ENCODE measurements around the gene CATSPER1.
A peak's percentile ranks its signal among the peaks of the same experiment; 100 is the strongest.

The CATSPER1 gene

GRCh38 chr11:66020618-66021357 lies 5.5 kb downstream of the CATSPER1 start:
- H3K9me3 ChIP-seq (ENCODE audit: control insufficient read depth in 1 of 2, low read length in 2 of 2), result no peaks in the 10 kb centered on the region
- H3K27me3 ChIP-seq (ENCODE audit: control insufficient read depth in 1 of 2, insufficient read depth in 2 of 2, low read length in 2 of 2), result peaks cover 0 to 4% of the 10 kb centered on the region in 2 donors
- H3K4me1 ChIP-seq (ENCODE audit: control insufficient read depth in 1 of 2, insufficient read depth in 2 of 2, low read length in 2 of 2), result peaks cover 0 to 7% of the 10 kb centered on the region in 2 donors
- H3K9ac ChIP-seq (ENCODE audit: low read depth in 1 of 2, low read length in 2 of 2), result no peak overlapping the region
- H3K36me3 ChIP-seq (ENCODE audit: control insufficient read depth in 1 of 2, insufficient read depth in 2 of 2, low read length in 2 of 2), result no peaks in the 10 kb centered on the region
- no peak overlapping the region for H3K27ac ChIP-seq (ENCODE audit: low read depth, low read length)
- H3K4me3 ChIP-seq (ENCODE audit: low read depth in 1 of 2, low read length in 2 of 2), result no peak overlapping the region

GRCh38 chr11:66020212-66020611 lies 6.1 kb downstream of the CATSPER1 start:
- peaks cover 0 to 7% of the 10 kb centered on the region in 2 donors for H3K4me1 ChIP-seq (ENCODE audit: control insufficient read depth in 1 of 2, insufficient read depth in 2 of 2, low read length in 2 of 2)
- H3K9ac ChIP-seq (ENCODE audit: low read depth in 1 of 2, low read length in 2 of 2), result no peak overlapping the region
- H3K9me3 ChIP-seq (ENCODE audit: control insufficient read depth in 1 of 2, low read length in 2 of 2), result no peaks in the 10 kb centered on the region
- no peaks in the 10 kb centered on the region for H3K36me3 ChIP-seq (ENCODE audit: control insufficient read depth in 1 of 2, insufficient read depth in 2 of 2, low read length in 2 of 2)
- no peak overlapping the region for H3K4me3 ChIP-seq (ENCODE audit: low read depth in 1 of 2, low read length in 2 of 2)
- no peak overlapping the region for H3K27ac ChIP-seq (ENCODE audit: low read depth, low read length)
- H3K27me3 ChIP-seq (ENCODE audit: control insufficient read depth in 1 of 2, insufficient read depth in 2 of 2, low read length in 2 of 2), result peaks cover 0 to 4% of the 10 kb centered on the region in 2 donors

- no peaks in the 10 kb centered on the region for H3K9me3 ChIP-seq (ENCODE audit: control insufficient read depth in 1 of 2, low read length in 2 of 2)
- H3K4me3 ChIP-seq (ENCODE audit: low read depth in 1 of 2, low read length in 2 of 2), result no peak overlapping the region
- H3K36me3 ChIP-seq (ENCODE audit: control insufficient read depth in 1 of 2, insufficient read depth in 2 of 2, low read length in 2 of 2), result no peaks in the 10 kb centered on the region
- no peak overlapping the region for H3K9ac ChIP-seq (ENCODE audit: low read depth in 1 of 2, low read length in 2 of 2)
- peaks cover 14% of the 10 kb centered on the region in 2 donors for H3K27me3 ChIP-seq (ENCODE audit: control insufficient read depth in 1 of 2, insufficient read depth in 2 of 2, low read length in 2 of 2)
- no peak overlapping the region for H3K27ac ChIP-seq (ENCODE audit: low read depth, low read length)
- H3K4me1 ChIP-seq (ENCODE audit: control insufficient read depth in 1 of 2, insufficient read depth in 2 of 2, low read length in 2 of 2), result peaks cover 0 to 2% of the 10 kb centered on the region in 2 donors
Measured at GRCh38 chr11:66017321-66017720, 9.0 kb downstream of the CATSPER1 start.

GRCh38 chr11:66016793-66017177 lies 9.5 kb downstream of the CATSPER1 start:
- Histone ChIP-seq H3K27me3 (ENCODE audit: control insufficient read depth in 1 of 2, insufficient read depth in 2 of 2, low read length in 2 of 2) (peaks cover 20% of the 10 kb centered on the region in 2 donors), H3K9me3 (ENCODE audit: control insufficient read depth in 1 of 2, low read length in 2 of 2) (no peaks in the 10 kb centered on the region), H3K9ac (ENCODE audit: low read depth in 1 of 2, low read length in 2 of 2) (no peak overlapping the region), H3K27ac (ENCODE audit: low read depth, low read length) (no peak overlapping the region), H3K4me3 (ENCODE audit: low read depth in 1 of 2, low read length in 2 of 2) (no peak overlapping the region), H3K4me1 (ENCODE audit: control insufficient read depth in 1 of 2, insufficient read depth in 2 of 2, low read length in 2 of 2) (no peaks in the 10 kb centered on the region), H3K36me3 (ENCODE audit: control insufficient read depth in 1 of 2, insufficient read depth in 2 of 2, low read length in 2 of 2) (no peaks in the 10 kb centered on the region)

- Histone ChIP-seq H3K27ac (ENCODE audit: low read depth, low read length) (peak overlapping the region; percentile 10), H3K4me1 (ENCODE audit: control insufficient read depth in 1 of 2, insufficient read depth in 2 of 2, low read length in 2 of 2) (no peaks in the 10 kb centered on the region), H3K27me3 (ENCODE audit: control insufficient read depth in 1 of 2, insufficient read depth in 2 of 2, low read length in 2 of 2) (peaks cover 26% of the 10 kb centered on the region in 2 donors), H3K4me3 (ENCODE audit: low read depth in 1 of 2, low read length in 2 of 2) (no peak overlapping the region), H3K9me3 (ENCODE audit: control insufficient read depth in 1 of 2, low read length in 2 of 2) (no peaks in the 10 kb centered on the region), H3K36me3 (ENCODE audit: control insufficient read depth in 1 of 2, insufficient read depth in 2 of 2, low read length in 2 of 2) (no peaks in the 10 kb centered on the region), H3K9ac (ENCODE audit: low read depth in 1 of 2, low read length in 2 of 2) (no peak overlapping the region)
Measured at GRCh38 chr11:66015936-66016792, 10.1 kb downstream of the CATSPER1 start.

- Histone ChIP-seq H3K27me3 (ENCODE audit: control insufficient read depth in 1 of 2, insufficient read depth in 2 of 2, low read length in 2 of 2) (peaks cover 28 to 29% of the 10 kb centered on the region in 2 donors), H3K27ac (ENCODE audit: low read depth, low read length) (no peak overlapping the region), H3K9me3 (ENCODE audit: control insufficient read depth in 1 of 2, low read length in 2 of 2) (no peaks in the 10 kb centered on the region), H3K36me3 (ENCODE audit: control insufficient read depth in 1 of 2, insufficient read depth in 2 of 2, low read length in 2 of 2) (no peaks in the 10 kb centered on the region), H3K4me1 (ENCODE audit: control insufficient read depth in 1 of 2, insufficient read depth in 2 of 2, low read length in 2 of 2) (no peaks in the 10 kb centered on the region), H3K4me3 (ENCODE audit: low read depth in 1 of 2, low read length in 2 of 2) (no peak overlapping the region), H3K9ac (ENCODE audit: low read depth in 1 of 2, low read length in 2 of 2) (no peak overlapping the region)
Measured at GRCh38 chr11:66015454-66015881, 10.8 kb downstream of the CATSPER1 start.

- Histone ChIP-seq H3K27ac (ENCODE audit: low read depth, low read length) (no peak overlapping the region), H3K9me3 (ENCODE audit: control insufficient read depth in 1 of 2, low read length in 2 of 2) (no peaks in the 10 kb centered on the region), H3K27me3 (ENCODE audit: control insufficient read depth in 1 of 2, insufficient read depth in 2 of 2, low read length in 2 of 2) (peaks cover 28 to 33% of the 10 kb centered on the region in 2 donors), H3K4me3 (ENCODE audit: low read depth in 1 of 2, low read length in 2 of 2) (no peak overlapping the region), H3K4me1 (ENCODE audit: control insufficient read depth in 1 of 2, insufficient read depth in 2 of 2, low read length in 2 of 2) (no peaks in the 10 kb centered on the region), H3K36me3 (ENCODE audit: control insufficient read depth in 1 of 2, insufficient read depth in 2 of 2, low read length in 2 of 2) (no peaks in the 10 kb centered on the region), H3K9ac (ENCODE audit: low read depth in 1 of 2, low read length in 2 of 2) (no peak overlapping the region)
Measured at GRCh38 chr11:66014804-66015453, 11.3 kb downstream of the CATSPER1 start.

GRCh38 chr11:66013762-66014100 lies 12.5 kb downstream of the CATSPER1 start:
- no peaks in the 10 kb centered on the region for H3K9me3 ChIP-seq (ENCODE audit: control insufficient read depth in 1 of 2, low read length in 2 of 2)
- no peaks in the 10 kb centered on the region for H3K4me1 ChIP-seq (ENCODE audit: control insufficient read depth in 1 of 2, insufficient read depth in 2 of 2, low read length in 2 of 2)
- H3K27ac ChIP-seq (ENCODE audit: low read depth, low read length), result no peak overlapping the region
- peaks cover 28 to 33% of the 10 kb centered on the region in 2 donors for H3K27me3 ChIP-seq (ENCODE audit: control insufficient read depth in 1 of 2, insufficient read depth in 2 of 2, low read length in 2 of 2)
- H3K9ac ChIP-seq (ENCODE audit: low read depth in 1 of 2, low read length in 2 of 2), result no peak overlapping the region
- H3K4me3 ChIP-seq (ENCODE audit: low read depth in 1 of 2, low read length in 2 of 2), result no peak overlapping the region
- H3K36me3 ChIP-seq (ENCODE audit: control insufficient read depth in 1 of 2, insufficient read depth in 2 of 2, low read length in 2 of 2), result no peaks in the 10 kb centered on the region

GRCh38 chr11:66012946-66013761 lies 13.1 kb downstream of the CATSPER1 start:
- Histone ChIP-seq H3K9ac (ENCODE audit: low read depth in 1 of 2, low read length in 2 of 2) (no peak overlapping the region), H3K27ac (ENCODE audit: low read depth, low read length) (no peak overlapping the region), H3K9me3 (ENCODE audit: control insufficient read depth in 1 of 2, low read length in 2 of 2) (no peaks in the 10 kb centered on the region), H3K27me3 (ENCODE audit: control insufficient read depth in 1 of 2, insufficient read depth in 2 of 2, low read length in 2 of 2) (peaks cover 28 to 33% of the 10 kb centered on the region in 2 donors), H3K4me3 (ENCODE audit: low read depth in 1 of 2, low read length in 2 of 2) (no peak overlapping the region), H3K4me1 (ENCODE audit: control insufficient read depth in 1 of 2, insufficient read depth in 2 of 2, low read length in 2 of 2) (no peaks in the 10 kb centered on the region), H3K36me3 (ENCODE audit: control insufficient read depth in 1 of 2, insufficient read depth in 2 of 2, low read length in 2 of 2) (no peaks in the 10 kb centered on the region)

Measured in duodenal mucosa (tissue), 2 donors.